Liver (tissue), 9 donors: ENCODE measurements around the gene HOXC6. TPM values are rescaled to one million over a fixed set of nuclear protein-coding genes. Genes with fewer than 3 reads are reported as not detected.

Source experiments
- DNase-seq: peaks from one replicate; pipeline ENCODE4 v3.0.0-alpha.2; 2017; ENCODE audit warnings: low spot score
- H3K27ac ChIP-seq, 2 donors: one replicate each; pipeline ENCODE4 v1.7.0; 2013; ENCODE audit warnings: inconsistent platforms in 2 of 2, low read length in 2 of 2, control low read depth in 1 of 2, low read depth in 1 of 2, mild to moderate bottlenecking in 1 of 2
- H3K27me3 ChIP-seq, 4 donors: one replicate each; pipeline versions ENCODE4 v1.6.1 to v1.7.0; 2013; ENCODE audit warnings: low read length in 3 of 4, inconsistent platforms in 1 of 4, mild to moderate bottlenecking in 1 of 4, moderate library complexity in 1 of 4; ENCODE audit not compliant: control insufficient read depth in 4 of 4, insufficient read depth in 4 of 4
- H3K36me3 ChIP-seq, 4 donors: one replicate each; pipeline versions ENCODE4 v1.6.1 to v1.7.0; 2013; ENCODE audit warnings: low read length in 3 of 4, mild to moderate bottlenecking in 3 of 4, low read depth in 1 of 4, moderate library complexity in 1 of 4; ENCODE audit not compliant: control insufficient read depth in 4 of 4, insufficient read depth in 3 of 4
- H3K4me1 ChIP-seq, 4 donors: one replicate each; pipeline versions ENCODE4 v1.6.1 to v1.7.0; 2013; ENCODE audit warnings: low read length in 3 of 4, mild to moderate bottlenecking in 3 of 4, moderate library complexity in 1 of 4; ENCODE audit not compliant: control insufficient read depth in 4 of 4, insufficient read depth in 4 of 4
- H3K4me3 ChIP-seq, 3 donors: one replicate each; pipeline versions ENCODE4 v1.6.1 to v1.7.0; 2013; ENCODE audit warnings: low read length in 3 of 3, control low read depth in 1 of 3, low read depth in 1 of 3, mild to moderate bottlenecking in 1 of 3
- H3K9ac ChIP-seq, 2 donors: one replicate each; pipeline ENCODE4 v1.7.0; 2013; ENCODE audit warnings: low read length in 2 of 2, mild to moderate bottlenecking in 2 of 2, moderate library complexity in 2 of 2, control low read depth in 1 of 2, low read depth in 1 of 2
- H3K9me3 ChIP-seq, 4 donors: one replicate each; pipeline versions ENCODE4 v1.6.1 to v1.7.0; 2013; ENCODE audit warnings: low read length in 3 of 4; ENCODE audit not compliant: control insufficient read depth in 4 of 4
- ATF3 ChIP-seq: IDR thresholded peaks from 2 replicates; pipeline ENCODE4 v1.6.1; 2016; ENCODE audit warnings: antibody characterized with exemption
- CTCF ChIP-seq: fragments of 150-350 bp; IDR thresholded peaks from 2 replicates; pipeline ENCODE4 v1.5.1; 2017; ENCODE audit warnings: improper control_type of control experiment, low read depth, low read length; ENCODE audit not compliant: missing input control
- EGR1 ChIP-seq, 2 donors: IDR thresholded peaks; 2 replicates each; pipeline ENCODE4 v1.6.1; 2016 to 2018; ENCODE audit warnings: antibody characterized with exemption in 2 of 2, low read depth in 2 of 2
- FOXA1 ChIP-seq: IDR thresholded peaks from 2 replicates; pipeline ENCODE4 v1.6.1; 2016; ENCODE audit warnings: antibody characterized with exemption
- FOXA2 ChIP-seq: IDR thresholded peaks from 2 replicates; pipeline ENCODE4 v1.6.1; 2016; ENCODE audit warnings: antibody characterized with exemption
- GABPA ChIP-seq, 2 donors: IDR thresholded peaks in 1 of 2; conservative IDR thresholded peaks in 1 of 2; 2 replicates each; pipeline ENCODE4 v1.6.1; 2016; ENCODE audit warnings: antibody characterized with exemption in 2 of 2, mild to moderate bottlenecking in 1 of 2, moderate library complexity in 1 of 2
- HNF4A ChIP-seq, 2 donors: conservative IDR thresholded peaks; 2 replicates each; pipeline ENCODE4 v1.6.1; 2016; ENCODE audit warnings: antibody characterized with exemption in 2 of 2, mild to moderate bottlenecking in 2 of 2
- HNF4G ChIP-seq: IDR thresholded peaks from 2 replicates; pipeline ENCODE4 v1.6.1; 2016; ENCODE audit warnings: antibody characterized with exemption
- JUND ChIP-seq, 2 donors: IDR thresholded peaks; 2 replicates each; pipeline ENCODE4 v1.6.1; 2016; ENCODE audit warnings: antibody characterized with exemption in 2 of 2
- MAX ChIP-seq: IDR thresholded peaks from 2 replicates; pipeline ENCODE4 v1.6.1; 2016; ENCODE audit warnings: antibody characterized with exemption
- NR2F2 ChIP-seq: IDR thresholded peaks from 2 replicates; pipeline ENCODE4 v1.6.1; 2016; ENCODE audit warnings: antibody characterized with exemption
- SP1 ChIP-seq: IDR thresholded peaks from 2 replicates; pipeline ENCODE4 v1.6.1; 2018; ENCODE audit warnings: antibody characterized with exemption, mild to moderate bottlenecking
- ZBTB33 ChIP-seq: IDR thresholded peaks from 2 replicates; pipeline ENCODE4 v1.6.1; 2016; ENCODE audit warnings: antibody characterized with exemption
- WGBS: extraction: QIAGEN DNeasy Blood & Tissue Kit; methylation state at CpG from one replicate; pipeline ENCODE4 v1.1.7; 2013; 5-methylcytosine and 5-hydroxymethylcytosine counted together
- polyA plus RNA-seq, 2 donors: library from polyadenylated mRNA; stranded (reverse) in 1 of 2; unstranded in 1 of 2; fragments of 200-250 nt in 1 of 2; fragments of >200 nt in 1 of 2; fragmentation: Nextera tagmentation in 1 of 2; extraction: Ambion mirVana in 1 of 2; gene quantifications; one replicate each; pipeline versions ENCODE4 v1.2.1 to v1.2.3, GENCODE V29; 2013 to 2015
- total RNA-seq, 2 donors: library from RNA; depleted of rRNA; stranded (reverse); fragments of >200 nt; gene quantifications; one replicate each; pipeline ENCODE4 v1.2.3, GENCODE V29; 2014
- donor health status: healthy.
- donor health status: healthy.
- donor health status: healthy.
- donor health status: healthy.
- donor health status: healthy.

HOXC6 gene
- total and polyA plus RNA-seq, 4 donors: 0.33 TPM; not detected in 3

- DNase-seq: no peak
- Histone ChIP-seq H3K27me3 (peaks cover 8 to 46% (median 29%) of the 10 kb centered on the region in 4 donors), H3K9ac (no peak overlapping the region), H3K27ac (no peak overlapping the region), H3K4me3 (no peak overlapping the region), H3K9me3 (no peaks in the 10 kb centered on the region), H3K4me1 (peaks cover 0 to 9% (median 3%) of the 10 kb centered on the region in 4 donors), H3K36me3 (no peaks in the 10 kb centered on the region)
- 12% methylated on average over 17 of the region's 17 CpGs for WGBS
- TF ChIP-seq HNF4G (no peak), MAX (no peak), FOXA2 (no peak), ATF3 (no peak), ZBTB33 (no peak), CTCF (no peak)
These were observed 4.1 kb upstream of the HOXC6 start for GRCh38 chr12:54024127-54024526.

- no peak overlapping the region for H3K9ac ChIP-seq
- TF ChIP-seq EGR1 (IDR thresholded peaks at IDR 0.05; ENCODE audit: low read depth in 2 of 2): no peak
- no peak for TF ChIP-seq HNF4A (conservative IDR thresholded peaks at IDR 0.05)
- no peak for TF ChIP-seq FOXA2
- TF ChIP-seq GABPA (IDR thresholded peaks at IDR 0.05 in 1 of 2, conservative IDR thresholded peaks at IDR 0.05 in 1 of 2): no peak
- TF ChIP-seq JUND (IDR thresholded peaks at IDR 0.05): no peak
- no peak for TF ChIP-seq SP1
- no peak for TF ChIP-seq ZBTB33
- no peak for TF ChIP-seq FOXA1
- no peak for TF ChIP-seq NR2F2
- no peaks in the 10 kb centered on the region for H3K9me3 ChIP-seq
- H3K27me3 ChIP-seq: peaks cover 9 to 45% (median 28%) of the 10 kb centered on the region in 4 donors
- H3K36me3 ChIP-seq: no peaks in the 10 kb centered on the region
- 27% methylated on average over 5 of the region's 5 CpGs for WGBS
- no peak for DNase-seq
- H3K27ac ChIP-seq: no peak overlapping the region
- no peak overlapping the region for H3K4me3 ChIP-seq
- peaks cover 0 to 8% (median 2%) of the 10 kb centered on the region in 4 donors for H3K4me1 ChIP-seq
These were observed 3.5 kb upstream of the HOXC6 start for GRCh38 chr12:54024581-54025305.
